NCI-H510A treated with DMSO at 0.1 percent for 48 hours (cell line): ENCODE results near the gene OR6K2.
"Not testable (repeated sequence)": the region's sequence is repeated elsewhere in the genome, so short reads cannot be mapped to it uniquely, and the experiment has no call there.

Experiments
- DNase-seq: peaks from one replicate; lab custom pipeline; 2025; lab: John Stamatoyannopoulos, UW

OR6K2 gene, protein sequence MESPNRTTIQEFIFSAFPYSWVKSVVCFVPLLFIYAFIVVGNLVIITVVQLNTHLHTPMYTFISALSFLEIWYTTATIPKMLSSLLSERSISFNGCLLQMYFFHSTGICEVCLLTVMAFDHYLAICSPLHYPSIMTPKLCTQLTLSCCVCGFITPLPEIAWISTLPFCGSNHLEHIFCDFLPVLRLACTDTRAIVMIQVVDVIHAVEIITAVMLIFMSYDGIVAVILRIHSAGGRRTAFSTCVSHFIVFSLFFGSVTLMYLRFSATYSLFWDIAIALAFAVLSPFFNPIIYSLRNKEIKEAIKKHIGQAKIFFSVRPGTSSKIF

DNA sequence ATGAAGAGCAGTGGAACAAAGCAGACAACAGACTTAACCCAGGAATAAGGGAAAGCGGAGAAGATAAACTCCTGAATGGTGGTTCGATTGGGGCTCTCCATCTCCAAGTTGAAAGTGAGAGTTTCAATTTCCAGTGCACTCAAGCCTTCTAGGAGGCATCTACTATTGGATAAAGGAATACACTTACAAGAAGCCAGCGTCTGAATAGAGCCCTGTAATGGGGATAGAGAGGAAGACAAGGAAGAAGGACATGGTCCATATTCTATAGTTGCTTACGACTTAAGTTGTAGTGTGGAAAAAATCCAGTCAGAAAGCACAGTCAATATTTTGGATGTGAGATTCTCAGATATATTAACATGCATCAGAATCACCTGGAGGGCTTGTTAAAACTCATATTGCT, at the start of gene OR6K2:
TSS of gene OR6K2 (minus strand) at position 101 of the 400 bp plus-strand sequence. CDS start at position 101, 0 bp downstream.
- DNase-seq, result no peak

DNA sequence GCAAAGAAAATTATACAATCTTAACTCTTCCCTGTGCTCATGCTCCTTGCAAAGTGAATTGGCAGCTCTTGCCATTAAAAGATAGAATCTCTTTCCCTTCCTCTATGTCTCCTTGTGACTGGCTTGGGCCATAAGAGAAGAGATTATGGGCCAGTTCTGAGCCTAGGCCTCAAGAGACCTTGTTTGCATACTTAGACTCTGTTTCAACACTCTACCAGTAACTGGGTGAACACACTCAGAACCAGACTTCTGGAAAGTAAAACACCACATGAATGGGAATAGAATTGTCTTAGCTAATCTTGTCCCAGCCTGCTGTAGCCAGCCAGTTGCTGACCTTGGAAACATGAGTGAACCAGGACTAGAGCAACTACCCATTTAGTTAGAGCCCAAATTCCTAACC, 35.4 kb upstream of the OR6K2 start:
- DNase-seq, result no peak

DNA sequence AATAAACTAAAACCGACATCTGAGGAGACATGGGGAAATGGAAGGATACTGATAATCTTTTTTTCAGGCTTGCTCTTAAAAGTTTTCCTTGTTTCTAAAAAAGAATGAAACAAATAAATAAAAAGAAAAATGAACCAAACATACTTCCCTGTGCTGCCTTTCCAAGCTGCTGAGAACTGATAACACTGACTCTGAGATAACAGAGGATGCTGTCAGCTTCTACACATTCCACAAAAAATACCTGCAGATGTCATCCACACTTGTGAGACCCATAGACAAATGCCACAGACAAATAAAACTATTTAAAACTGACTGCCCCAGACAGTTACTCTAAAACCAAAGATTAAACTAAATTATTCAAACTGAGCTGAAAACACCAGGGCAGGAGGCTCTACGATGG, 32.1 kb upstream of the OR6K2 start:
- DNase-seq, result no peak

DNA sequence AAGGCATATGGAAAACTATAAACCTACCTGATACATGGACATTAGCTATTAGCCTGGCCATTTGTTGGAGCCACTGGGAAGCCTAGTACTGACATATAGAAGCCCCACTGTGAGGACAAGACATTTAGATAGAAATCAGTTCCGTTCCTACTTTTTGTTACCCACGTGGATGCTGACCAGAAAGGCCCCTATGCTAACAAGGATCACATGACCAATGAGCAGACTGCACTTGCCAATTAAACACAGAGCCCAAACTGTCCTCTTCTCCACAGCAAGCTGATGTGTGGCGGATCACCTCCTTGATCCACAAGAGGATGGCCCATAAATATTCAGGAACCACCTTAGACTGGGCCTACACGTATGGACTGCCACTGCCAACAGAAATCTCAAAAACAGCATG, 31.3 kb upstream of the OR6K2 start:
- no peak for DNase-seq

DNA sequence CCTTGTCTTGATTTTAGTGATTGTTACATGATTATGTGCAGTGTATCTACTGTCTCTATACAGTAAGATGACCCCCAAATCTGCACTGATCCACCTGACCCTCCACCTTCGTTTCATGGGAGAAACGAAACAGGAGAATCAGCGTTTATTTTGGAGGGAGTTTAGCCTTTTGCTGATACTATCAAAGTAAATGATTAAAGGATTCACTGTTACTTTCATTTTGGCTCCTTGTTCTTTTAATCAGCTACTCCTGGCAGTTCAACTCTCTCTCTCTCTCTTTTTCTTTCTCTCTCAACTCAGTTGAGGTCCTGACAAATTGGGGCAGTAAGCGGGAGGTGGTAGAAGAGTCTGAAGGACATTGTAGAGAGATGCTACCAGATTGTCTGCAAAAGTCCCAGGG, 30.0 kb upstream of the OR6K2 start:
- no peak for DNase-seq

DNA sequence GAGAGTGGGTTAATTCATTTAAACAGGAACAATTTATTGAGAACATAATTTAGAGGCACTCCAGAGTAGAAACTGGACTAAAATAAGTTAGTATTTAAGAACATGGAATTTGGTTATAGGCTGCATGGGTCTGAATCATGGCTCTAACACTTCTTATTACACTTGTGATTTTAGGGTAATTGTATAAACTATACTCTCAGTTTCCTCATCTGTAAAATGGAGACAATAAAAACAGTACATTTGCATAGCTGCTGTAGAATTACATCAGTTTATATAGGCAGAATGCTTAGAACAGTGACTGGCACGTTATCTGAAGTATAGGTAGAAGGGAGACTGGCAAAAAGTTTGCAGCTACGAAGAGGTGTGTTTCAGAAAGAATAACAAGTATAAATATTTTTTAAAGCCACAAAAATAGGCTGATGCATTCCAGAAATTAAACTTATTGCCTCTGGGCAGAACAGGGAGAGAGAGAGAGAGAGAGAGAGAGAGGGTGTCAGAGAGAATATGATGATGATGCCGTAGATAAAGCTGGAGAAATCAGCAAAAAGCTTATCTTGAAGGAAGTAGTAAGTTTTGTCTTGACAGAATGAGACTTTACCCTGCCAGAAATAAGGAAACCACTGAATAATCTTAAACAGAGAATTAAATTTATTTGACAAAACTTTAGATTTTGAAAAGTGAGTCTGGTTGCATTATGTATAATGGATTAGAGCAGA, 28.2 kb upstream of the OR6K2 start:
- DNase-seq, result no peak

DNA sequence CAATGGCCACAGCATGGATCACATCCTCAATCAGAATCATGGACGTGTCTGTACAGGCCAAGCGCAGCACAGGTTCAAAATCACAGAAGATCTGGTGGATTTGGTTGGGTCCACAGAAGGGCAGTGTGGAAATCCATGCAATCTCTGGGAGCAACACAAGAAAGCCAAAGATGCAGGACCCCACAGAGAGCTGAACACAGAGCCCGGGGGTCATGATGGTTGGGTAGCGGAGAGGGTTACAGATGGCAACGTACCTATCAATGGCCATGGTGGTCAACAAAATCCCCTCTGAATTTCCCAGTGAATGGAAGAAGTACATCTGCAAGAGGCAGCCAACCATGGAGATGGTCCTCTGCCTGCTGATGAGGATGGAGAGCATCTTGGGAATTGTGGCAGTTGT, 24.0 kb upstream of the OR6K2 start:
- no peak for DNase-seq

DNA sequence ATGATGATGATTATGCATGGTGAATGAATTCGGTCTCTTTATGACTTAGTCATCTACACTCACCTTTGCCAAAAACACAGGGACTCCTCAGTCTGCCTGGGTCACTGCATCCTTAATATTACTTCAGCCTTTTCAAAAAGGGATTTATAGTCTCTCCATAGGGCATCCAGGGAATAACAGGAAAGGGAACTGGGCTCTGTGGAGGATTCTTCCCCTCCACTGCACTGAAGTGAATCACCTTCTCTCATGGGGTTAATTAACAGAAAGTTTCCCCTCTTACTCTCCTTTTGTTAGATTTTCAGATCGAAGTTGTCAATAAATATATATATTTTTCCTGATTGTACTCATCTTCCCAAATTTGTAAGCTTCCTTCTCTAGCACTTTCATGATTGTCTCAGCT, 20.2 kb upstream of the OR6K2 start, which contains the start of gene OR6K3:
TSS of gene OR6K3 (minus strand) at position 101 of the 400 bp plus-strand sequence. CDS start 2,605 bp downstream, outside the sequence.
- DNase-seq, result no peak

DNA sequence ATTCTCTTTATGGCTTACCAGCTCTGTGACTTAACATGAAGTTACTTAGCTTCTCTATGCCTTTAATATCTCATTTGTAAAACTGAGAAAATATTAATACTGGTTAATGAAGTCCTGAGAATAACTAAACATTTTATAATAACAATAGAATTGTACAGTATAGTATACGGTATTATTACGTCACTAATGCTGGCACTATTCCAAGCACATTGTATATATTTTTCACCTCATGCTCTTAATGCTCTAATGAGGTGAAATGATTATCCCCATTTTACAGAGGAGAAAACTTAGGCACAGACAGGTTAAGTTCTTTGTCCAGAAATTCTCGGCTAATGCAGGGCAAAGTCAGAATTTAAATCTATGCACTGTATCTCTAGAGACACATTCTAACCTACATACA, 19.2 kb upstream of the OR6K2 start:
- DNase-seq, result no peak

DNA sequence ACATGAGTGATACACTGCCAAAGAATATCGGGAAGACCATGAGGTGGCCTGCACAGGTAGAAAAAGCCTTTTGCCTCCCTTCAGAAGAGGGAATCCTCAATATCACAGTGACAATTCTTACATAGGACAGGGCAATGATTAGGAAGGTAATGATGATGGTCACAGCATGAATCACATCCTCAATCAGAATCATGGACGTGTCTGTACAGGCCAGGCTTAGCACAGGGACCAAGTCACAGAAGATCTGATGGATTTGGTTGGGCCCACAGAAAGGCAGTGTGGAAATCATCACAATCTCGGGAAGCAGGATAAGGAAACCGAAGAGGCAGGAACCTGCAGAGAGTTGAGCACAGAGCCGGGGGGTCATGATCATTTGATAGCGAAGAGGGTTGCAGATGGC, 16.9 kb upstream of the OR6K2 start:
- DNase-seq, result no peak

DNA sequence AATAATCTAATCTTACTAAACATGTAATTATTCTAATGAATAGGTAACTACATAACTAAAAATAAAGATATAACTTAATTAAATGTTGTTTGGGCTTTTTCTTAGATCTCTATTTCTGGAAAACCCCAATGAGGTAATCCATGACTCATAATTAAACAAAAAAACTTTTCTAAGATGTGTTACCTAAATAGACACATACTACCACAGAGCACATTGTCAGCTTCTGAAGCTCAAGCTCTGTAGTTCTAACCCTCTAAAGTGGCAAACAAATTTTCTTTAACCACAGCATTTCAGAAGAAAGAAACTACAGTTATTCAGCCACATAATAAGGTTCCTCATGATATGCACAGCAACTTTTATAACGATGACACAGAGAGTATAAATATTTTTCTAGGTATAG, 15.9 kb upstream of the OR6K2 start:
- DNase-seq, result no peak

DNA sequence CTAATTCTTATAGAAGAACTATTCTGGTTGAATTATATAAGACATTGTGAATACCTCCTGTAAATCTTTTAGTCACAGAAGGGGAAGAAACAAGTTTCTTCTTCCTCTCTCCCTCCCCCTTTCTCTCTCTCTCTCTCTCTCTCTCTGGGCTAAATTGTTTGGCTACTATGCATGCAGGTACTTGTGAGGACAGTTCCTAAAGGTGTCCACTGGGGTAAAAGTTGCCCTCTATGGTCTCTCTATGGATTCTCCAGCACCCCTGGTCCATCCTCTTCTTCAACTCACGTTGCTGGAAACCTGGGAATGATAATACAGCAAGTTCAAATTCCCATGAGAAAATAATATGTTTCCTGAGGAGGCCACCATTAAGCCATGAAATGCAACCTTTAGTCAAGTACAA, 14.3 kb upstream of the OR6K2 start:
- DNase-seq, result no peak

DNA sequence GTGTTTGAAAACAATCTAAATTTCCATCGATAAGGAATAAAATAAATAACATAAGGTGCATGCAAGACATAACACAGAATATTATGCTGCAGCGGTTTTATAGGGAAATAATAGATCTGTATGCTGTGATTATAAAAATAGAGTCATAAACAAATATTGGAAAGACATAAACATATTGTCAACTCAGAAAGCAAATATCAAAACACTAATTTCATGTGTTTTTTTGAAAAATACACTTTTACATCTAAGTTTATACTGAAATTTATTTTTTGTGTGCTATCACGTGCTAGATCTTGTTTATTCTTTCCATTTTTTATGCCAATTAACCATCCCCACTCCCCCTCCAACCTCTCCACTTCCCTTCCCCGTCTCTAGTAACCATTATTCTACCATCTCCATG, 10.6 kb upstream of the OR6K2 start:
- DNase-seq, result no peak

DNA sequence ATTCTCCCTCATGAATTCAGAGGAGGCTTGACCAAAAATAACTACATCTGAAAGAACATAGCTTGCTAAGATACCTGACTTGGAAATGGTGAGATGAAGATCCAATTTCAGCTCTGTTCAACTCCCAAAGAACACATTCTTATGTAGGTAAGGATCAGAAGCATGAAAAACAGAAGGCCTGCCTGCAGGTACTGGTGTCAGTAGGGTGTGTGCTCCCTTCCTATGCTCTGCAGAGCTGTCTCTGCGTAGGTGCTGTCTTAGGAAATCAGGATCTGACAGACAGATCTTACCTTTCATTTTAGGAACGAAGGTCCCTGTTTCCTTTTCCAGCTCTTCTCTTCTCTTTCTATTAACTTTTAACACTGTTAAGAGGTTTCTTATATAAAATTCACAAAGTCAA, 5.6 kb upstream of the OR6K2 start:
- DNase-seq, result no peak

DNA sequence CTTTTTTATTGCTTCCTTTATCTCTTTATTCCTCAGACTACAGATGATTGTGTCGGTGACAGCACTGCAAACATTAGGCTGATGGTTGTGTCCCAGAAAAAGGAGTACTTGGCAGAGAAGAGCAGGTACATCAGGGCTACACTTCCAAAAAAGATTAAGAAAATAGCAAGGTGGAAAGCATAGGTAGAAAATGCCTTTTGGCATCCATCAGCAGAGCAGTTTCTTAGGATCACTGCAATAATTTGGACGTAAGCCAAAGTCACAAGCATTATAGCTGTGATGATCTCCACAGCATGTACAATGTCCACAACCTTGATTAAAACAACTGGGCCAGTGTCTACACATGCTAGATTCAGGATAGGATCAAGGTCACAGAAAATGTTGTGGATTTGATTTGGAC, 5.9 kb downstream of the OR6K2 start:
- DNase-seq, result no peak

DNA sequence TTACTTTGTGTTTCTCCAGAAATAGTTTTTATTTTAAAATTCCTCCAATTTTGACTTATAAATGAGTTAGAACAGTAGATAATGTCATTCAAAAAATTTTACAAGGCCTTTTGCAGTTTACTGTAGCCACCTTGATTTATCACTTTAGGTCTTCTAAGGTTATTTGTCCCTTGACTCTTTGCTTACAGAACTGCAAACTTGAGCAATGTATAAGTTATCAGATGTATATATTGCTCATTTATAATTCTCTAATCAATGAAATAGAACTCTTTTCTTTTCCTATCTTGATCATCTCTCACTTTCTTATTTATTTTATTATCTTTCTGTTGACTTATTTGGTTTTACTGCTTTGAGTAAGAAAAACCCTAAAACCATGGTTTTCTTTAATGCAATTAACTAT, 8.1 kb downstream of the OR6K2 start:
- DNase-seq, result no peak

DNA sequence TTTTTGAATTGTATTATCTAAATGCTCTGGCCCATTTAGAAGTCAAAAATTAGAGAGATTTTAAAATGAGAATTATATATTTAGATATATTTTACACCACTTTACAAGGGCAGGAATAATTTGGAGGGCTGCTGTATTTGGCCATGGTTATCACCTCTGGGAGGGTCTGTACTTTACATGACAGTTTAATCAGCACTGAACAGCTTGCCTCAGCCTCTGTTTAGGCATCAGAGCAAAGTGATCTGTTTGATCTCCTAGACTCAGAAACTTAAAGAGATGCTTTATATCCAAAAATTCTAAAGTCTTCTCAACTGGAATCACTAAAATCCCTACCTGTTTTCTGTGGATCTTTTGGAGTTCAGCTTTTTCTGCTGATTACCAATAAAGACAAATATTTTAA, 8.5 kb downstream of the OR6K2 start:
- DNase-seq, result no peak

DNA sequence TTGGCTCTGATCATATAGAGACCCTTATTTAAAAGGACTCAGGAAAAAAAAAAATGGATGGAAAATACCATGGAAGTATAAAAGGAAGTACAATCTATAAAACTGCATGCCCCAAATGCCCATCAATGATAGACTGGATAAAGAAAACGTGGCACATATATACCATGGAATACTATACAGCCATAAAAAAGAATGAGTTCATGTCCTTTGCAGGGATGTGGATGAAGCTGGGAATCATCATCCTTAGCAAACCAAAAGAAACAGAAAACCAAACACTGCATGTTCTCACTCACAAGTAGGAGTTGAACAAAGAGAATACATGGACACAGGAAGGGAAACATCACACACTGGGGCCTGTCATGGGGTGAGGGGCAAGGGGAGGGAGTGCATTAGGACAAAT, 9.3 kb downstream of the OR6K2 start:
- DNase-seq, result not testable (repeated sequence)

DNA sequence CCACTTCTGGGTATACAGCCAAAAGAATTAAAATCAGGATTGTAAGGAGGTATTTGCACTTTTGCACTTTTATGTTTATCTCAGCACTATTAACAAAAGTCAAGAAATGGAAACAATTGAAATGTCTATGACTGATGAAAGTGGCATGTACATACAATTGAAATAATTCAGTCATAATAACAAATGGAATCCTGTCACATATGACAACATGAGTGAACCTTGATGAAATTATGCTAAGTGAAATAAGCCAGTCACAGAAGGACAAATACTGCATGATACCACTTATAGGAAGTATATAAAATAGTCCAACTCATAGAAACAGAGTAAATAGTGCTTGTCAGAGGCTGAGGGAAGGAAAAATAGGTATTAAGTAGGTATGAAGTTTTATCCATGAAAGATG, 10.6 kb downstream of the OR6K2 start:
- DNase-seq, result no peak

DNA sequence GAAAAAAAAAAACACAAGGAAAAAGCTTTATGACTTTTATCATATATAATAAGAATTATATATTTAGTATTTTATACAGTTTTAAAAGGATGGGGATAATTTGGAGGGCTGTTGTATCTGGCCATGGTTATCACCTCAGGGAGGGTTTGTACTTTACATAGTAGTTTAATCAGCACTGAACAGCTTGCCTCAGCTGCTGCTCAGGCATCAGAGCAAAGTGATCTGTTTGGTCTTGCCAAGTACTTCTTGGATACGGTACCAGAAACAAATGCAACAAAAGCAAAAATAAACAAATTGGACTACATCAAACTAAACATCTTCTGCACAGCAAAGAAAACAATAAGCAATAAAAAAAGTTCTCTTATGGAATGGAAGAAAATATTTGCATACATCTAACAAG, 11.3 kb downstream of the OR6K2 start:
- no peak for DNase-seq

DNA sequence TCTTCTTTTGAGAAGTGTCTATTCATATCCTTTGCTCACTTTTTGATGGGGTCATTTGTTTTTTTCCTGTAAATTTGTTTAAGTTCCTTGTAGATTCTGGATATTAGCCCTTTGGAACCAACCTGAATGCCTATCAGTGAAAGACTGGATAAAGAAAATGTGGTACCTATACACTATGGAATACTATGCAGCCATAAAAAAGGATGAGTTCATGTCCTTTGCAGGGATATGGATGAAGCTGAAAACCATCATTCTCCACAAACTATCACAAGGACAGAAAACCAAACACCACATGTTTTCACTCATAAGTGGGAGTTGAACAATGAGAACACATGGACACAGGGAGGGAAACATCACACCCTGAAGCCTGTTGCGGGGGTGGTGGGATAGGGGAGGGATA, 12.1 kb downstream of the OR6K2 start:
- DNase-seq, result not testable (repeated sequence)

DNA sequence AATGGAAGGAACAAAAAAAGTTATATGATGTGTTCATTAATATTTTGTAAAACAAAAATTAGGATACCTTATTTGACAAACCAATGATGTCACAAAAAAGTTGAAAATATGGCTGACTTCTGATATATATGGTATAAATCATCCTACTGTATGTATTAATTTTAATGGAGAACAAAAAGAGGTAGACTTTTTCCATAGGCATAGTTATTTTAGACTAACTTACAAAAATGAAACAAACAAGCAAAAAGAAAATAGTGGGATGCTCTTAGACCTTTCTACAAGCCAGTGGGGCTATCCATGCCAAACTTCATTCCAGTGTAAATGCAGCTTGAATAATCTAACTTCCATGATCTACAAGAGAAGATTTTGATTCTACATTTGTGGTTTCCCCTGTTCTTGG, 13.4 kb downstream of the OR6K2 start:
- DNase-seq, result no peak

DNA sequence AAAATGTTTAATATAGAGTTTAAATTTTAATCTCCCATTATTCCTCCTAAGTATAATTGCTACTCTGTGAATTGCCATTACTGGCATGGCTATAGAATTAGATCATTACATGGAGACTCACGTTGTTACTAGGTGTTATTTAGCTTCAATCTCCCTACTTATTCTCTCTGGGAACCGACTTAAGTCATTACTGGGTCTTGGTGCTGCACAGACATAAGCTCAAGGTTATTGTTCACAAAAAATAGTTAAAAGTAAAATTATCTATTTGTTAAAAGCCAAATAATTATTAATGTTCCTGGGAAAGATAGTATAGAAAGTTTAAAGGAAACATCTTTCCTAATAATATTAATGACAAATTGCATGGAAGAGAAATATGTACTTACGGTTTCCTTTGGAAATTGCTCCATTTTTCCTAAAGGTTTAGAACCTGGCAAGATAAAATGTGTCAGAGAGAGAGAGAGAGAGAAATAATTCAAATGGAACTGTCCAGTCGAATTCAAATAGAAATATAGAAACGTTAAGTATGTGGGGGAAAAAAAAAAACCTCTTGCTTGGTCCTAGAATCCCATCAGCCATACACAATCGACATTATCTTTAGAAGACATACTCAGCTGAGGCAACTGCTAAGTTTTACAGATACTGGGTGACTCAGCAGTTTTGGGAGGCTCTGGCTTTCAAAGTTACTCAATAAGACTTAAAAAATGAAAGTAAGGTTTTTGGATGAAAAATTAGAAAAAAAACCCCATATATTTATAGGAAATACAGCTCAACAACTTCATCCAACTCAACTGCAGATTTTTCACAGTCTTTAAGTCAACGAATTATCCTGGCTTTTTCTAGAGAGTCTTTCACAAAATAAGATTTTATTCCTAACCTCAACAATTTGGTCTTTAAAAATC, 14.1 kb downstream of the OR6K2 start, which contains the start of gene SPTA1:
TSS of gene SPTA1 (minus strand) at position 605 of the 899 bp plus-strand sequence. CDS start at position 407, 198 bp downstream.
- no peak for DNase-seq
